Peyer's patch (tissue), 4 donors: ENCODE results near the gene CYTIP.

ENCODE experiments used
- POLR2A ChIP-seq, 2 donors: fragments of 450-650 bp; IDR thresholded peaks; one replicate each; pipeline ENCODE4 v1.5.1; 2017; ENCODE audit warnings: antibody characterized with exemption in 2 of 2, mild to moderate bottlenecking in 2 of 2, moderate library complexity in 2 of 2
- TF ChIP-seq, protein P1 (sequence below), 6 experiments: fragments of 450-650 bp in 4 of 6; fragments of 200-600 bp in 2 of 6; sonication (generic) in 1 of 6; IDR thresholded peaks; one replicate each; pipeline ENCODE4 v1.5.1; 2017 to 2019; ENCODE audit warnings: antibody characterized with exemption in 6 of 6, mild to moderate bottlenecking in 3 of 6, moderate library complexity in 1 of 6

DNA sequence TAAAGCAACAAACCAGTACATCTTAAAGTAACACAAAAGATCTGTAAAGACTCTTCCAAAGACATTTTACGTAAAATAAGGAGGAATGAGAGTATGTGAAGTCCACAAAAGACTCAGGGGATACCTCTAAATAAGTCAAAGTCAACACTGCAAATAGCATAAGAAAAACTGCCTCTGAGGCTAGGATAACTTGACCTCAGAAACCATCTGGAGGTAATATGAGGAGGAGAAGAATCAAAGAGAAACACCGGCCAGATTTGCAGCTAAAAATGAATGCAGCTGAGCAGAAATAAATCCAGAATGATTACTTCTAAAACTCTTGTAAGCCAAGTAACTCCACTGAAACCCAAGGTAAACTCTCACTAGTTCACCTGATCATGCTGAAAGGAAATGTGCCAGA is 66.0 kb downstream of the CYTIP start:
- TF ChIP-seq, protein P1, sequence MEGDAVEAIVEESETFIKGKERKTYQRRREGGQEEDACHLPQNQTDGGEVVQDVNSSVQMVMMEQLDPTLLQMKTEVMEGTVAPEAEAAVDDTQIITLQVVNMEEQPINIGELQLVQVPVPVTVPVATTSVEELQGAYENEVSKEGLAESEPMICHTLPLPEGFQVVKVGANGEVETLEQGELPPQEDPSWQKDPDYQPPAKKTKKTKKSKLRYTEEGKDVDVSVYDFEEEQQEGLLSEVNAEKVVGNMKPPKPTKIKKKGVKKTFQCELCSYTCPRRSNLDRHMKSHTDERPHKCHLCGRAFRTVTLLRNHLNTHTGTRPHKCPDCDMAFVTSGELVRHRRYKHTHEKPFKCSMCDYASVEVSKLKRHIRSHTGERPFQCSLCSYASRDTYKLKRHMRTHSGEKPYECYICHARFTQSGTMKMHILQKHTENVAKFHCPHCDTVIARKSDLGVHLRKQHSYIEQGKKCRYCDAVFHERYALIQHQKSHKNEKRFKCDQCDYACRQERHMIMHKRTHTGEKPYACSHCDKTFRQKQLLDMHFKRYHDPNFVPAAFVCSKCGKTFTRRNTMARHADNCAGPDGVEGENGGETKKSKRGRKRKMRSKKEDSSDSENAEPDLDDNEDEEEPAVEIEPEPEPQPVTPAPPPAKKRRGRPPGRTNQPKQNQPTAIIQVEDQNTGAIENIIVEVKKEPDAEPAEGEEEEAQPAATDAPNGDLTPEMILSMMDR (IDR thresholded peaks at IDR 0.05): no peak
- TF ChIP-seq POLR2A (IDR thresholded peaks at IDR 0.05): no peak
